Measurements from ENCODE around the gene FAN1. TPM values are rescaled to one million over a fixed set of nuclear protein-coding genes. Genes with fewer than 3 reads are reported as not detected.

The FAN1 gene
- 19.0 and 55.4 TPM in 2 replicates for total RNA-seq (2011; cell fraction: chromatin; rRNA removed; ENCODE audit: low replicate concordance)
- total RNA-seq (2011; cell fraction: nucleolus; rRNA removed), result 12.1 and 12.3 TPM in 2 replicates
- total RNA-seq (2011; cell fraction: nucleoplasm; rRNA removed), result 18.8 and 20.2 TPM in 2 replicates
- total RNA-seq (2014; rRNA removed) (8.7 and 9.8 TPM in 2 replicates), total RNA-seq (2014; rRNA removed; fragmentation: Illumina TruSeq; extraction: Trizol) (14.3 and 14.6 TPM in 2 replicates), total RNA-seq (2015; rRNA removed; fragmentation: Illumina TruSeq; extraction: Trizol) (12.3 and 12.7 TPM in 2 replicates), total RNA-seq (2021) (12.6 and 13.4 TPM in 2 replicates), polyA plus RNA-seq (2011; rRNA removed) (16.8 and 19.1 TPM in 2 replicates), polyA plus RNA-seq (2014; fragmentation: Illumina TruSeq; extraction: Trizol) (11.5 and 11.8 TPM in 2 replicates), polyA plus RNA-seq (2014; fragmentation: Nextera tagmentation; extraction: Ambion mirVana) (1 to 10 TPM; 1.5 to 2.0 TPM), polyA plus RNA-seq (2014; rRNA removed) (12.0 and 13.6 TPM in 2 replicates), polyA minus RNA-seq (2011; rRNA and poly(A)+ RNA removed) (15.4 and 20.4 TPM in 2 replicates), Bru-seq, nascent RNA (percentile 69 among the genes with signal in this experiment), BruChase-seq, experiment 1, labeled RNA remaining after a 2-hour chase (percentile 70 among the genes with signal in this experiment), BruChase-seq, experiment 2, labeled RNA remaining after a 6-hour chase (percentile 73 among the genes with signal in this experiment)
- polyA plus RNA-seq (2011; cell fraction: cytosol; rRNA removed), result 5.2 and 8.0 TPM in 2 replicates
- 42.7 and 55.3 TPM in 2 replicates for polyA plus RNA-seq (2011; cell fraction: nucleus; rRNA removed)
- 9.6 and 13.0 TPM in 2 replicates for polyA plus RNA-seq (2012)
- 4.7 and 7.0 TPM in 2 replicates for polyA minus RNA-seq (2011; cell fraction: cytosol; rRNA and poly(A)+ RNA removed)
- 14.7 and 34.9 TPM in 2 replicates for polyA minus RNA-seq (2011; cell fraction: nucleus; rRNA and poly(A)+ RNA removed)
- long read RNA-seq, experiment 1, full-length matches to known transcripts, result 15 of 67 reads
- long read RNA-seq, experiment 1, partial matches to known transcripts, result 22 of 67 reads
- long read RNA-seq, experiment 1, other reads (novel, unspliced or antisense), result 30 of 67 reads
- long read RNA-seq, experiment 2, full-length matches to known transcripts, result 2 of 16 reads
- long read RNA-seq, experiment 2, partial matches to known transcripts, result 6 of 16 reads
- long read RNA-seq, experiment 2, other reads (novel, unspliced or antisense), result 8 of 16 reads
- long read RNA-seq, experiment 3, partial matches to known transcripts, result 3 of 9 reads
- long read RNA-seq, experiment 3, other reads (novel, unspliced or antisense), result 3 of 9 reads

GRCh38 chr15:30903497-30904187 is at the start of gene FAN1:
Gene FAN1 (plus strand): TSS chr15:30903915. CDS start chr15:30904664, 749 bp downstream.
- ATAC-seq (peak; percentile 95), FAIRE-seq (peak; percentile 57), DNase-seq (ENCODE audit: extremely low read depth in 1 of 4, low spot score in 3 of 4) (peak; percentile 76 to 88 (median 81))
- Histone ChIP-seq H3K27ac (ENCODE audit: extremely low read depth, low read depth, low read length) (peak within 1 kb of the TSS; percentile 65), H3K9me3 (replicated peaks; ENCODE audit: control insufficient read depth, insufficient read depth, low read depth, low read length) (0 out of 2 replicates have a peak, but pooled peaks cover 2% of the 10 kb centered on the region), H3K9ac (ENCODE audit: insufficient read depth in 1 of 2, low read depth in 2 of 2, low read length in 2 of 2) (peak within 1 kb of the TSS; percentile 75 to 94), H3K27me3 (ENCODE audit: control insufficient read depth in 2 of 2, insufficient read depth in 2 of 2, low read length in 2 of 2) (no peaks in the 10 kb centered on the region; a peak in 1 of 5 replicates), H3K4me3 (peak within 1 kb of the TSS; percentile 58), H3K36me3 (ENCODE audit: control insufficient read depth, insufficient read depth, low read length) (peaks cover 17% of the 10 kb centered on the region; the same call in 2 of the 3 replicates), H3K79me2 (ENCODE audit: control insufficient read depth, insufficient read depth, low read length) (0 out of 3 replicates have a peak, but pooled peaks cover 4% of the 10 kb centered on the region), H3K4me2 (ENCODE audit: insufficient read depth, low read length) (peak within 1 kb of the TSS; percentile 86), H3K4me1 (replicated peaks in 1 of 2; ENCODE audit: control insufficient read depth in 2 of 2, insufficient read depth in 2 of 2, low read length in 2 of 2) (peaks cover 5 to 9% of the 10 kb centered on the region in 2 experiments; a peak in 3 of 5 replicates), H4K20me1 (replicated peaks; ENCODE audit: control insufficient read depth, insufficient read depth, low read length) (no peaks in the 10 kb centered on the region), H2AFZ (ENCODE audit: low read depth, low read length) (peak within 1 kb of the TSS; percentile 97), H3K9me1 (ENCODE audit: control insufficient read depth, insufficient read depth, low read length) (no peaks in the 10 kb centered on the region)
- intact Hi-C loops (cut with micrococcal nuclease), result loop anchor here (5.0 kb wide), 1 partner anchor 89 kb away; the partner anchor contains the start of gene MTMR10
- ChIA-PET POLR2A (interaction anchor here (0.6 to 0.9 kb wide), 2 partner anchors 9 to 135 kb away, joined by 3 read pairs; no protein-coding TSS in a partner anchor), CTCF (ENCODE audit: low intra/inter-chr PET ratio) (no interaction called here)
- in situ Hi-C loops (cut with MboI), result no loop called here
- WGBS (ENCODE audit: insufficient coverage, low coverage, missing lambda C conversion rate), result 18% methylated on average over 51 of the region's 65 CpGs
- no TSS peak for BruUV-seq (replicated peaks)
- TF ChIP-seq ZNF165 (CRISPR knock-in tag; IDR thresholded peaks at IDR 0.05; ENCODE audit: borderline replicate concordance) (no peak), ZNF277 (CRISPR knock-in tag; IDR thresholded peaks at IDR 0.05; ENCODE audit: borderline replicate concordance) (no peak), BRD4 (IDR thresholded peaks at IDR 0.05) (no peak), THAP12 (CRISPR knock-in tag; IDR thresholded peaks at IDR 0.05) (peak; percentile 6; the same call in 1 of the 2 replicates), PHF8 (IDR thresholded peaks at IDR 0.05; ENCODE audit: borderline replicate concordance, low read length) (peak; percentile 85; the same call in 1 of the 2 replicates), CTCFL (IDR thresholded peaks at IDR 0.05; ENCODE audit: borderline replicate concordance, insufficient read depth, low read depth, low read length, poor library complexity, severe bottlenecking) (no peak), TAF15 (IDR thresholded peaks at IDR 0.05; ENCODE audit: low read depth, low read length) (no peak)
